Gastroesophageal sphincter (tissue), 4 donors: ENCODE data around the gene SLFN11. TPM values are rescaled to one million over a fixed set of nuclear protein-coding genes. Genes with fewer than 3 reads are reported as not detected.

Experiments
- ATAC-seq: fragments of 150-250 bp; one replicate; pipeline ENCODE4 v1.9.1; 2016; ENCODE audit warnings: mild to moderate bottlenecking, moderate library complexity
- H3K27ac ChIP-seq, 4 donors: fragments of 200-600 bp; sonication (generic) in 3 of 4; 1 replicate in 3 of 4; 2 replicates in 1 of 4; pipeline ENCODE4 v1.5.1; 2016 to 2019
- H3K27me3 ChIP-seq: fragments of 200-600 bp; sonication (generic); one replicate; pipeline ENCODE4 v1.5.1; 2019
- H3K36me3 ChIP-seq, 2 donors: fragments of 200-600 bp; sonication (generic); one replicate each; pipeline ENCODE4 v1.5.1; 2019; ENCODE audit warnings: control low read depth in 1 of 2
- H3K4me1 ChIP-seq, 3 donors: fragments of 200-600 bp; sonication (generic); 1 replicate in 2 of 3; 2 replicates in 1 of 3; pipeline ENCODE4 v1.5.1; 2016 to 2019; ENCODE audit warnings: control low read depth in 2 of 3
- H3K4me3 ChIP-seq, 2 donors: fragments of 200-600 bp; sonication (generic); one replicate each; pipeline ENCODE4 v1.5.1; 2019; ENCODE audit warnings: mild to moderate bottlenecking in 1 of 2, moderate library complexity in 1 of 2
- H3K9me3 ChIP-seq, 3 donors: fragments of 200-600 bp; sonication (generic); one replicate each; pipeline ENCODE4 v1.5.1; 2017 to 2019; ENCODE audit warnings: control low read depth in 2 of 3
- CTCF ChIP-seq, 4 experiments: fragments of 200-600 bp in 2 of 4; fragments of 450-650 bp in 2 of 4; sonication (generic) in 1 of 4; IDR thresholded peaks; one replicate each; pipeline ENCODE4 v1.5.1; 2017 to 2019; ENCODE audit warnings: antibody characterized with exemption in 4 of 4, mild to moderate bottlenecking in 2 of 4, moderate library complexity in 2 of 4
- EP300 ChIP-seq: sonication (generic); formaldehyde crosslinking; IDR thresholded peaks from one replicate; pipeline ENCODE4 v1.6.1; 2017; ENCODE audit warnings: antibody characterized with exemption, mild to moderate bottlenecking
- POLR2A ChIP-seq, 2 donors: fragments of 450-650 bp; IDR thresholded peaks; one replicate each; pipeline ENCODE4 v1.6.1; 2017; ENCODE audit warnings: antibody characterized with exemption in 2 of 2, mild to moderate bottlenecking in 2 of 2, moderate library complexity in 1 of 2
- POLR2AphosphoS5 ChIP-seq: sonication (generic); formaldehyde crosslinking; IDR thresholded peaks from one replicate; pipeline ENCODE4 v1.6.1; 2017; ENCODE audit warnings: antibody characterized with exemption
- WGBS, 2 donors: methylation state at CpG; one replicate each; pipeline ENCODE4 v1.1.5; 2018; ENCODE audit warnings: low coverage in 1 of 2; 5-methylcytosine and 5-hydroxymethylcytosine counted together
- total RNA-seq, 4 donors: library from RNA; depleted of rRNA; stranded (reverse); fragments of >200 nt; gene quantifications; one replicate each; pipeline ENCODE4 v1.1.0, GENCODE V29; 2016

The SLFN11 gene
- total RNA-seq, 4 donors from 2014 or later: 17.1 to 25.7 (median 22.2) TPM

- peaks cover 0 to 18% (median 0%) of the 10 kb centered on the region in 3 donors for H3K9me3 ChIP-seq
- H3K4me3 ChIP-seq: no peak overlapping the region
- H3K27ac ChIP-seq: no peak overlapping the region
- no peak for TF ChIP-seq EP300
- no peak for TF ChIP-seq CTCF (IDR thresholded peaks at IDR 0.05)
- no peak for TF ChIP-seq POLR2A (IDR thresholded peaks at IDR 0.05)
- no peak for TF ChIP-seq POLR2AphosphoS5
- no peaks in the 10 kb centered on the region for H3K4me1 ChIP-seq
- ATAC-seq: no peak
- H3K36me3 ChIP-seq: no peaks in the 10 kb centered on the region
- peaks cover 10% of the 10 kb centered on the region for H3K27me3 ChIP-seq
Measured at GRCh38 chr17:35387496-35387895, 14.1 kb upstream of the SLFN11 start.

- no peaks in the 10 kb centered on the region for H3K36me3 ChIP-seq
- peak overlapping the region in 1 of 4 donors; percentile 21 for H3K27ac ChIP-seq
- H3K9me3 ChIP-seq: no peaks in the 10 kb centered on the region
- no peak for TF ChIP-seq EP300
- no peak for TF ChIP-seq POLR2AphosphoS5
- H3K27me3 ChIP-seq: peaks cover 9% of the 10 kb centered on the region
- no peak for ATAC-seq
- peaks cover 0 to 25% (median 5%) of the 10 kb centered on the region in 3 donors for H3K4me1 ChIP-seq
- WGBS, 2 donors: 66 to 90% methylated on average over 3 of the region's 3 CpGs
- no peak overlapping the region for H3K4me3 ChIP-seq
Measured at GRCh38 chr17:35377706-35378105, 4.3 kb upstream of the SLFN11 start.

- no peaks in the 10 kb centered on the region for H3K9me3 ChIP-seq
- H3K4me3 ChIP-seq: no peak overlapping the region
- H3K36me3 ChIP-seq: no peaks in the 10 kb centered on the region
- TF ChIP-seq POLR2A (IDR thresholded peaks at IDR 0.05) (no peak), CTCF (IDR thresholded peaks at IDR 0.05) (no peak), EP300 (no peak), POLR2AphosphoS5 (no peak)
- no peak for ATAC-seq
- peak overlapping the region in 1 of 4 donors; percentile 21 for H3K27ac ChIP-seq
- peaks cover 0 to 28% (median 5%) of the 10 kb centered on the region in 3 donors for H3K4me1 ChIP-seq
- peaks cover 15% of the 10 kb centered on the region for H3K27me3 ChIP-seq
- 63 to 79% methylated on average over 2 of the region's 2 CpGs for WGBS, 2 donors
Measured at GRCh38 chr17:35377068-35377467, 3.6 kb upstream of the SLFN11 start.

- H3K9me3 ChIP-seq: no peaks in the 10 kb centered on the region
- peaks cover 0 to 32% (median 5%) of the 10 kb centered on the region in 3 donors for H3K4me1 ChIP-seq
- WGBS, 2 donors: 20 to 33% methylated on average over 1 of the region's 1 CpG
- H3K27ac ChIP-seq: peak overlapping the region in 3 of 4 donors; percentile 19 to 41 (median 24)
- H3K27me3 ChIP-seq: peaks cover 23% of the 10 kb centered on the region
- H3K36me3 ChIP-seq: no peaks in the 10 kb centered on the region
- no peak overlapping the region for H3K4me3 ChIP-seq
- ATAC-seq: no peak
- TF ChIP-seq EP300: no peak
- no peak for TF ChIP-seq POLR2A (IDR thresholded peaks at IDR 0.05)
- no peak for TF ChIP-seq CTCF (IDR thresholded peaks at IDR 0.05)
- TF ChIP-seq POLR2AphosphoS5: no peak
Measured at GRCh38 chr17:35376245-35376644, 2.8 kb upstream of the SLFN11 start.

- peaks cover 27% of the 10 kb centered on the region for H3K27me3 ChIP-seq
- H3K36me3 ChIP-seq: no peaks in the 10 kb centered on the region
- TF ChIP-seq POLR2A (IDR thresholded peaks at IDR 0.05) (no peak), EP300 (no peak), POLR2AphosphoS5 (no peak), CTCF (IDR thresholded peaks at IDR 0.05) (no peak)
- peaks cover 0 to 9% (median 0%) of the 10 kb centered on the region in 3 donors for H3K9me3 ChIP-seq
- WGBS, 2 donors: 11 to 39% methylated on average over 3 of the region's 3 CpGs
- ATAC-seq: no peak
- H3K4me1 ChIP-seq: peaks cover 0 to 32% (median 5%) of the 10 kb centered on the region in 3 donors
- peak overlapping the region; percentile 36 to 62 for H3K4me3 ChIP-seq
- H3K27ac ChIP-seq: peak overlapping the region; percentile 56 to 93 (median 87)
Measured at GRCh38 chr17:35374766-35375344, 1.4 kb upstream of the SLFN11 start.
